Astrocyte (in vitro differentiated cells and primary cell): ENCODE measurements around the gene NOL4L. TPM values are rescaled to one million over a fixed set of nuclear protein-coding genes. Genes with fewer than 3 reads are reported as not detected.
A peak's percentile ranks its signal among the peaks of the same experiment; 100 is the strongest.

Experiments used
- DNase-seq: peaks from one replicate; pipeline ENCODE4 v3.0.0-alpha.2; 2010; ENCODE audit warnings: low read depth
- FAIRE-seq: peaks from 2 replicates; lab custom pipeline; 2011; peaks lifted over from hg19 to GRCh38; lab: Jason Lieb, UNC
- H2AFZ ChIP-seq: 2 replicates; pipeline ENCODE4 v1.6.0; 2012; ENCODE audit warnings: low read depth, low read length, inconsistent platforms
- H3K27ac ChIP-seq: 2 replicates; pipeline ENCODE4 v1.5.1; 2011; ENCODE audit warnings: low read depth, low read length, inconsistent platforms
- H3K27me3 ChIP-seq: 2 replicates; pipeline ENCODE4 v1.6.0; 2011; ENCODE audit warnings: low read length, inconsistent platforms; ENCODE audit not compliant: insufficient read depth
- H3K36me3 ChIP-seq: 2 replicates; pipeline ENCODE4 v1.5.1; 2011; ENCODE audit warnings: low read length, inconsistent platforms; ENCODE audit not compliant: insufficient read depth
- H3K4me1 ChIP-seq: 2 replicates; pipeline ENCODE4 v1.5.1; 2011; ENCODE audit warnings: low read length, inconsistent platforms; ENCODE audit not compliant: insufficient read depth
- H3K4me2 ChIP-seq: 2 replicates; pipeline ENCODE4 v1.6.0; 2012; ENCODE audit warnings: low read length, inconsistent platforms
- H3K4me3 ChIP-seq: 2 replicates; pipeline ENCODE4 v1.5.1; 2011; ENCODE audit warnings: low read depth, mild to moderate bottlenecking, low read length, inconsistent platforms; ENCODE audit not compliant: insufficient read depth
- H3K79me2 ChIP-seq: 2 replicates; pipeline ENCODE4 v1.6.0; 2012; ENCODE audit warnings: mild to moderate bottlenecking, low read length, inconsistent platforms; ENCODE audit not compliant: insufficient read depth
- H3K9ac ChIP-seq: 2 replicates; pipeline ENCODE4 v1.6.0; 2012; ENCODE audit warnings: mild to moderate bottlenecking, low read length, inconsistent platforms
- H3K9me3 ChIP-seq: 2 replicates; pipeline ENCODE4 v1.5.1; 2012; ENCODE audit warnings: low read depth, mild to moderate bottlenecking, low read length, inconsistent platforms; ENCODE audit not compliant: insufficient read depth
- H4K20me1 ChIP-seq: 2 replicates; pipeline ENCODE4 v1.6.0; 2012; ENCODE audit warnings: low read length, inconsistent platforms; ENCODE audit not compliant: insufficient read depth
- H3K27ac Mint-ChIP-seq: one replicate; pipeline ENCODE4 v1.8.0; 2021; ENCODE audit warnings: mild to moderate bottlenecking, mixed read lengths; ENCODE audit not compliant: unreplicated experiment
- H3K27me3 Mint-ChIP-seq: one replicate; pipeline ENCODE4 v1.8.0; 2021; ENCODE audit warnings: low read depth, mixed read lengths; ENCODE audit not compliant: unreplicated experiment
- H3K36me3 Mint-ChIP-seq: one replicate; pipeline ENCODE4 v1.8.0; 2021; ENCODE audit warnings: low read depth, mixed read lengths; ENCODE audit not compliant: unreplicated experiment
- H3K4me1 Mint-ChIP-seq: one replicate; pipeline ENCODE4 v1.8.0; 2021; ENCODE audit warnings: low read depth, mixed read lengths; ENCODE audit not compliant: unreplicated experiment
- H3K4me3 Mint-ChIP-seq: one replicate; pipeline ENCODE4 v1.8.0; 2021; ENCODE audit warnings: mild to moderate bottlenecking, moderate library complexity, mixed read lengths; ENCODE audit not compliant: unreplicated experiment
- H3K9me3 Mint-ChIP-seq: one replicate; pipeline ENCODE4 v1.8.0; 2021; ENCODE audit warnings: mild to moderate bottlenecking, mixed read lengths; ENCODE audit not compliant: unreplicated experiment
- EZH2 ChIP-seq: IDR thresholded peaks from 2 replicates; pipeline ENCODE4 v1.6.1; 2012; ENCODE audit warnings: mild to moderate bottlenecking, low read length, inconsistent platforms; ENCODE audit not compliant: insufficient read depth
- total RNA-seq: library from RNA; stranded (reverse); gene quantifications from 2 replicates; pipeline ENCODE4 v1.2.1, GENCODE V29; 2021
- TF ChIP-seq, protein P1 (sequence below): IDR thresholded peaks from 2 replicates; pipeline ENCODE4 v1.5.1; 2011; ENCODE audit warnings: low read depth, mild to moderate bottlenecking, inconsistent platforms, low read length, moderate library complexity; ENCODE audit not compliant: insufficient read depth

NOL4L gene
- total RNA-seq, 1 donor from 2014 or later = 35.5 TPM

DNA sequence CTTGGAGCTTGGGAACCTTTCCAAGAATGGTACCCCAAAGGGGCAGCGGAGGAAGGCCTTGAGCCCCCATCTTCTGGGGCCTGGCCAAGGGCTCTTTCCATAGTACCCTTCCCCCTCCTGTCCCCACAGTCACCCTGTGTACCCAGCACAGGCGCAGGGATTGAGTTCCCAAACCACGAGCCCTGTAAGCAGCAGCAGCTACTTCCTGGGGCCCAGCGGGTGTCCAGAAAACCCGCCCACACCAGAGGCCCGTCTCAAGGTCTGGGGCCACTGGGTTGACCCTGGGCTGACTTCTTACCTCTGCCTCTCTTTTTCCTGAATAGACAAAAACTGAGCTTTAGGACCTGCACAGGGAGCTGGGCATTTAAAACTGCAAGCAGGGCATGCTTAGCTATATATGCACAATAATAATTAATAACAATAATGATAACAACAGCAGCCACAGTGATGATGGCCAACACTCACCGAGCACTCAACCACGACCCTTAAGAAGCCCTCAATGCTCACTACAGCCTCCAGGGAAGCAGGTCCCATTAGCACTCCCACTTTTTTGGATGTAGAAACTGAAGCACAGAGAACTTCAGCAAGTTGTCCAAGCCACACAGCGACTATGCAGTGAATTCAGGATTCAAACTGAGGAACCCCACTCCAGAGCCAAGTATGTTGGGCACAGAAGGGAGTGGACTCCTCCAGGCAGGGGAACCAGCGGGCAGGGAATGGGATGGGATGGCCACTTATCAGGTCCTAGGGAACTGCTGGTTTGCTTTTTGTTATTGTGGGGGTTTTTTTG, 14.5 kb downstream of the NOL4L start:
- Histone ChIP-seq H4K20me1 (peaks cover 12% of the 10 kb centered on the region), H3K27ac (no peak overlapping the region), H2AFZ (no peak overlapping the region), H3K9ac (no peak overlapping the region), H3K27me3 (no peaks in the 10 kb centered on the region), H3K9me3 (no peaks in the 10 kb centered on the region), H3K4me2 (peak overlapping the region; percentile 15), H3K79me2 (no peaks in the 10 kb centered on the region), H3K4me1 (peaks cover 21% of the 10 kb centered on the region), H3K36me3 (no peaks in the 10 kb centered on the region), H3K4me3 (no peak overlapping the region)
- Mint-ChIP-seq H3K9me3 (no peaks in the 10 kb centered on the region), H3K27me3 (peaks cover 16% of the 10 kb centered on the region), H3K4me1 (no peaks in the 10 kb centered on the region), H3K4me3 (no peak overlapping the region), H3K36me3 (no peaks in the 10 kb centered on the region), H3K27ac (no peak overlapping the region)
- FAIRE-seq (no peak), DNase-seq (no peak)
- TF ChIP-seq, protein P1, sequence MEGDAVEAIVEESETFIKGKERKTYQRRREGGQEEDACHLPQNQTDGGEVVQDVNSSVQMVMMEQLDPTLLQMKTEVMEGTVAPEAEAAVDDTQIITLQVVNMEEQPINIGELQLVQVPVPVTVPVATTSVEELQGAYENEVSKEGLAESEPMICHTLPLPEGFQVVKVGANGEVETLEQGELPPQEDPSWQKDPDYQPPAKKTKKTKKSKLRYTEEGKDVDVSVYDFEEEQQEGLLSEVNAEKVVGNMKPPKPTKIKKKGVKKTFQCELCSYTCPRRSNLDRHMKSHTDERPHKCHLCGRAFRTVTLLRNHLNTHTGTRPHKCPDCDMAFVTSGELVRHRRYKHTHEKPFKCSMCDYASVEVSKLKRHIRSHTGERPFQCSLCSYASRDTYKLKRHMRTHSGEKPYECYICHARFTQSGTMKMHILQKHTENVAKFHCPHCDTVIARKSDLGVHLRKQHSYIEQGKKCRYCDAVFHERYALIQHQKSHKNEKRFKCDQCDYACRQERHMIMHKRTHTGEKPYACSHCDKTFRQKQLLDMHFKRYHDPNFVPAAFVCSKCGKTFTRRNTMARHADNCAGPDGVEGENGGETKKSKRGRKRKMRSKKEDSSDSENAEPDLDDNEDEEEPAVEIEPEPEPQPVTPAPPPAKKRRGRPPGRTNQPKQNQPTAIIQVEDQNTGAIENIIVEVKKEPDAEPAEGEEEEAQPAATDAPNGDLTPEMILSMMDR = no peak
- no peak for TF ChIP-seq EZH2

DNA sequence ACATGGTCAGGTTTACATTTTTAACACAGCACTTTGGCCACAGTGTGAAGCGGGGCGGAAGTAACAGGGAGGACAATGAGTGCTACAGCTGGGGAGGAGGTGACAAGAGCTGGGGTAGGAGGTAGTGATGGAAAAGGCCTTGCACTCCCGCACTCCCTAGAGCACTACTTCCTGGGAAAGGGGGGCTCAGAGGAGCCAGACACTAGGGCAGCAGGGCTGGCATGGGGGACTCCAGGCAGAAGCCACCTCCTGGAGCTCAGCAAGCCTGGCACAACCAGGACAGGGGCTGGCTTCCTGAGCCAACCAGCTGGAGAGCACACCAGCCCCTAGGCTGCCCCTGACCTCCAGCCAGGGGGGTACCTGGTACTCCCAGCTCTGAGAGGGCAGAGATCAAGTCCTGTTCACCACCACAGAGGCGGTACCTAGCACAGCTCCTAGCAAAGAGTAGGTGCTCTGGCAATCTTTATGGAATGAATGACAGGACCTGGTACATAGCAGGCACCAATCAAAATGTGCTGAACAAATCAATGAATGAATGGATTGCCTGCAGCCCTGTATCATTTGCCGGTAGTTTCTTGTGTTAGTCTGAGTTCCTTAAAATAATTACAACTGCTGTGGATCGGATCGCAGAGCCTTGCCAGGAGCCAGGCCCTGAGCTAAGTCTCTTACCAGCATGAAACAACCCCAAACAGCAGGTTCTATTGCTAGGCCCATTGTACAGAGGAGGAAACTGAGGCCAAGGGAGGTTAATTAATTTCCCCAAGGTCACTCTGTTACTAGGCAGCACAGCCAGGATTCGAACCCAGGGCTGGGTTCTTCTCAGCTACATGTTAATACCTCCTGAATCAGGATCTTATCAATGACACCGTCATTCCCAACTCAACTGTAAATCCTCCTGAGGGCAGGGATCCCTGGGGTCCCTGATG, 15.5 kb downstream of the NOL4L start:
- FAIRE-seq = no peak
- H3K4me1 ChIP-seq = peaks cover 13% of the 10 kb centered on the region
- Mint-ChIP-seq H3K27me3 (peaks cover 18% of the 10 kb centered on the region), H3K27ac (no peak overlapping the region), H3K4me1 (no peaks in the 10 kb centered on the region), H3K9me3 (no peaks in the 10 kb centered on the region), H3K4me3 (no peak overlapping the region), H3K36me3 (no peaks in the 10 kb centered on the region)
- H3K4me2 ChIP-seq = peak overlapping the region; percentile 15
- no peaks in the 10 kb centered on the region for H3K36me3 ChIP-seq
- no peaks in the 10 kb centered on the region for H3K79me2 ChIP-seq
- no peak overlapping the region for H3K4me3 ChIP-seq
- no peak overlapping the region for H3K9ac ChIP-seq
- H3K27me3 ChIP-seq = no peaks in the 10 kb centered on the region
- H2AFZ ChIP-seq = no peak overlapping the region
- no peak for DNase-seq
- peaks cover 12% of the 10 kb centered on the region for H4K20me1 ChIP-seq
- H3K9me3 ChIP-seq = no peaks in the 10 kb centered on the region
- no peak overlapping the region for H3K27ac ChIP-seq
- TF ChIP-seq, protein P1 = no peak
- no peak for TF ChIP-seq EZH2
